ENCODE data around the gene WNT16. TPM values are rescaled to one million over a fixed set of nuclear protein-coding genes. Genes with fewer than 3 reads are reported as not detected.

WNT16 gene
- total RNA-seq, 1 donor from 2014 or later: not detected

DNA sequence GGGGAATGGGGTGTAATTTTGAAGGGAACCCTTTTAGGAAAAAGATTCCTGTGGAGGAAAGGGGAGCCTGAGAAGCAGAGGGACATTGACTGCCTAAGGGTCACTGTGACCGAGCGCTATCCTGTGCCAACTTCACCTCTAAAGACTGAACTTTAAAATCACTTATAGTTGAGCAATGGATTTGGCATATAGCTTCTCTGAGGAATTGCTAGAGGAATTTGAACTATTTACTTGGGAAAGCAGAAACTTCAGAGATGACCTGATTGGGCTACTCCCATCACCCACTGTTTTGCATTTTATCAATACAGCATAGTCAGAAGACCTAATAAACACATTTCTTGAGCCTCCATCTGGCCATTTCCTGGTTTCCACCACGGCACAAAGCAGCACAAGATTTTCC is 23.7 kb upstream of the WNT16 start:
- TF ChIP-seq, protein P1, sequence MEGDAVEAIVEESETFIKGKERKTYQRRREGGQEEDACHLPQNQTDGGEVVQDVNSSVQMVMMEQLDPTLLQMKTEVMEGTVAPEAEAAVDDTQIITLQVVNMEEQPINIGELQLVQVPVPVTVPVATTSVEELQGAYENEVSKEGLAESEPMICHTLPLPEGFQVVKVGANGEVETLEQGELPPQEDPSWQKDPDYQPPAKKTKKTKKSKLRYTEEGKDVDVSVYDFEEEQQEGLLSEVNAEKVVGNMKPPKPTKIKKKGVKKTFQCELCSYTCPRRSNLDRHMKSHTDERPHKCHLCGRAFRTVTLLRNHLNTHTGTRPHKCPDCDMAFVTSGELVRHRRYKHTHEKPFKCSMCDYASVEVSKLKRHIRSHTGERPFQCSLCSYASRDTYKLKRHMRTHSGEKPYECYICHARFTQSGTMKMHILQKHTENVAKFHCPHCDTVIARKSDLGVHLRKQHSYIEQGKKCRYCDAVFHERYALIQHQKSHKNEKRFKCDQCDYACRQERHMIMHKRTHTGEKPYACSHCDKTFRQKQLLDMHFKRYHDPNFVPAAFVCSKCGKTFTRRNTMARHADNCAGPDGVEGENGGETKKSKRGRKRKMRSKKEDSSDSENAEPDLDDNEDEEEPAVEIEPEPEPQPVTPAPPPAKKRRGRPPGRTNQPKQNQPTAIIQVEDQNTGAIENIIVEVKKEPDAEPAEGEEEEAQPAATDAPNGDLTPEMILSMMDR (IDR thresholded peaks at IDR 0.05; ENCODE audit: unreplicated experiment): no peak
- DNase-seq (ENCODE audit: low spot score): no peak
- no peak overlapping the region for H3K4me3 Mint-ChIP-seq (ENCODE audit: unreplicated experiment)

GRCh38 chr7:121306565-121306964 is 22.2 kb upstream of the WNT16 start:
- DNase-seq (ENCODE audit: low spot score): no peak
- no peak overlapping the region for H3K27ac Mint-ChIP-seq (ENCODE audit: unreplicated experiment)
- H3K9me3 Mint-ChIP-seq (ENCODE audit: unreplicated experiment): no peaks in the 10 kb centered on the region
- no peak overlapping the region for H3K4me3 Mint-ChIP-seq (ENCODE audit: unreplicated experiment)
- H3K27me3 Mint-ChIP-seq (ENCODE audit: unreplicated experiment): no peaks in the 10 kb centered on the region
- H3K36me3 Mint-ChIP-seq (ENCODE audit: low read depth, unreplicated experiment): no peaks in the 10 kb centered on the region
- peaks cover 11% of the 10 kb centered on the region for H3K4me1 Mint-ChIP-seq (ENCODE audit: unreplicated experiment)
- TF ChIP-seq, protein P1 (IDR thresholded peaks at IDR 0.05; ENCODE audit: unreplicated experiment): no peak

More for the DNA sequence above, 23.7 kb upstream of the WNT16 start:
- Mint-ChIP-seq H3K4me1 (ENCODE audit: unreplicated experiment) (peaks cover 11% of the 10 kb centered on the region), H3K9me3 (ENCODE audit: unreplicated experiment) (no peaks in the 10 kb centered on the region), H3K36me3 (ENCODE audit: low read depth, unreplicated experiment) (no peaks in the 10 kb centered on the region), H3K27me3 (ENCODE audit: unreplicated experiment) (no peaks in the 10 kb centered on the region), H3K27ac (ENCODE audit: unreplicated experiment) (no peak overlapping the region)

- H3K27me3 Mint-ChIP-seq (ENCODE audit: unreplicated experiment): no peaks in the 10 kb centered on the region
- H3K4me3 Mint-ChIP-seq (ENCODE audit: unreplicated experiment): no peak overlapping the region
- no peaks in the 10 kb centered on the region for H3K9me3 Mint-ChIP-seq (ENCODE audit: unreplicated experiment)
- TF ChIP-seq, protein P1 (IDR thresholded peaks at IDR 0.05; ENCODE audit: unreplicated experiment): no peak
- H3K4me1 Mint-ChIP-seq (ENCODE audit: unreplicated experiment): peaks cover 11% of the 10 kb centered on the region
- H3K36me3 Mint-ChIP-seq (ENCODE audit: low read depth, unreplicated experiment): no peaks in the 10 kb centered on the region
- no peak overlapping the region for H3K27ac Mint-ChIP-seq (ENCODE audit: unreplicated experiment)
- DNase-seq (ENCODE audit: low spot score): no peak
Observed at GRCh38 chr7:121307021-121307574, 21.7 kb upstream of the WNT16 start.

DNA sequence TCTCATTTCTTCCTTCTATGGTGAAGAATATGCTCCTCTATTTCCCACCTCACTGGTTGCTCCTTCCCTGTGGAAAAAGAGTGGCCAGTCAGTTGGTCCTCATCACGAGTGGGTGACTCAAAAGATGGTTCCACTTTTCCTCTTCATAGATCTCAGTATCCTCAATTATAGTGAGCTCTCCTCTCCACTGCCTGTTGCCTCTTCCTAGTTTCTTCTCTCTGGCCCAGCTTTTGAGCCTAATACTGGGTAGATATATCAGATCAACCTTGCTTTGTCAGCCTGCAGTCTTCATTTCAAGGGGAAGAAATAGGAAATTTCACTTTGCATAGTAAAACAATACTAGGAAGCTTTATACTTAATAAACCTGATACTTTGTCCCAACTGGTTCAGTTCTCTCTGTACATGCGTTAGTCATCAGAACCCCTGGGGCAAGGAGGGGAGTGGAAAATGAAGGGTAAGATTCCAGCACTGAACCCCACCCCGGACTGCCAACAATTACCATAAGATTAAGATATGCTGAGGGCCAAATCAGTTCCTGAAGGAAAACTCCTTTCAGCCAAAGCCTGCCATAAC is 15.5 kb upstream of the WNT16 start:
- TF ChIP-seq, protein P1 (IDR thresholded peaks at IDR 0.05; ENCODE audit: unreplicated experiment): no peak
- DNase-seq (ENCODE audit: low spot score): no peak
- Mint-ChIP-seq H3K27ac (ENCODE audit: unreplicated experiment) (no peak overlapping the region), H3K4me1 (ENCODE audit: unreplicated experiment) (no peaks in the 10 kb centered on the region), H3K9me3 (ENCODE audit: unreplicated experiment) (no peaks in the 10 kb centered on the region), H3K4me3 (ENCODE audit: unreplicated experiment) (no peak overlapping the region), H3K27me3 (ENCODE audit: unreplicated experiment) (peaks cover 3% of the 10 kb centered on the region), H3K36me3 (ENCODE audit: low read depth, unreplicated experiment) (no peaks in the 10 kb centered on the region)
